GM12892 (cell line): ENCODE measurements around the gene CD44.

Source experiments
- DNase-seq: peaks from one replicate; pipeline ENCODE4 v3.0.0; 2011; ENCODE audit not compliant: insufficient read length
- FAIRE-seq: peaks from 2 replicates; lab custom pipeline; 2011; peaks lifted over from hg19 to GRCh38; lab: Jason Lieb, UNC
- POLR2A ChIP-seq: IDR thresholded peaks from 2 replicates; pipeline ENCODE4 v1.6.1; 2011; ENCODE audit warnings: low read depth, low read length, control low read depth
- POLR2AphosphoS5 ChIP-seq: IDR thresholded peaks from 2 replicates; pipeline ENCODE4 v1.6.1; 2011; ENCODE audit warnings: low read depth, low read length, control low read depth
- TAF1 ChIP-seq: IDR thresholded peaks from 2 replicates; pipeline ENCODE4 v1.6.1; 2011; ENCODE audit warnings: low read depth, mild to moderate bottlenecking, control low read depth, low read length, borderline replicate concordance

The CD44 gene

GRCh38 chr11:35131886-35132285 lies 7.1 kb upstream of the CD44 start:
- TF ChIP-seq POLR2AphosphoS5 (no peak), POLR2A (no peak), TAF1 (no peak)
- FAIRE-seq (no peak), DNase-seq (no peak)

DNA sequence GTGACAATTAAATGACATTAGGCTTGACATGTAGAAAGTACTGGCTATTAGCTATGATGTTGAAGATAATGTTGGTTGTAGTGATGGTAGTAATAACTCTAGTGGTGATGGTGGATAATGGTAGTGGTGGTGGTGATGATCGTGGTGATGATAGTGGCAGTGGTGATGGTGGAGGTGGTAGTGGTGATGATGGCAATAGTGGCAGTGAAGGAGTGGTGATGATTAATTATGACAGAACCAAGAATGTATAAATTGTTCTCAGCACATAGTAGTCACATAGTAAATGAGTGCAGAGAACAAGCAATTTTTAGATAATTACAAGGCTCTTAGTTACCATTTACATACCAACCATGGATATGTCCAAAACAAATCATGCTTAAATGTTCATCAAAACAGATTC lies 5.3 kb upstream of the CD44 start:
- FAIRE-seq (peak; percentile 63), DNase-seq (no peak)
- TF ChIP-seq TAF1 (no peak), POLR2AphosphoS5 (no peak), POLR2A (no peak)

DNA sequence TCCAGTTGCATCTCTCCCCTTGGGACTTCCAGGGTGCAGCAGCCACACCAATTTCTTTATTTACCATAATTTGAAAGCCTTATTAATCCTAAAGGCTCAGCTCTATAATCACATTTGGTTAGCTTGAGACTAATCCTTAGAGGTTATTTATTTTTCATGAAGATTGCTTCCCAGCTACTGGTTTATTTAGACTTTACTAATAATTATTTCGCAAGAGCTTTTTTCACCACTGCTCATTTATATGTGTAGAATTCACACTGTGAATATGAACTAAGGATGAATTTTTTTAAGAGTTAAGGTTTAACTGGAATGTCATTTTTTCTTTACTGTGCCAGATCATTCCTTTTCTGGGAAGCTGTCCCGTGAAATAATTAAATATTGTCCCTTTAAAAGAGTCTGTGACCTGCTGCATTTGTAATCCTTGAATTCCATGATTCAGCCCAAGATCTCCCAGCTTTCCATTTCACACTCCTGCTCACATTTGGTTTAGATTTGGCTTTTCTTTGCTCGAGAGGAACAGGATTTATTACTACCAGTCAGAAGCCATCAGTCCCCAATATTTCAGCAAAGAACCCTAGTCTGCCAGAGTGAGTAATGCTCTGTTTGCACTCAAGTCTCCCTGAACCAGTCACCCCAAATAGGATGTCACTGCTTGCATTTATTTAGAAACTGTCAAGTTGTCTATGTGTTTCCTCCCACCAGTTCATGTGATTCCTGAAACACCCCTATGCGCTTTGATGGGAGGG lies 4.4 kb upstream of the CD44 start:
- TF ChIP-seq POLR2A (no peak), TAF1 (no peak), POLR2AphosphoS5 (no peak)
- DNase-seq, result no peak
- peak; percentile 91 for FAIRE-seq

- FAIRE-seq, result peak; percentile 48
- TF ChIP-seq POLR2A (no peak), TAF1 (no peak), POLR2AphosphoS5 (no peak)
- DNase-seq, result no peak
These were observed 3.7 kb upstream of the CD44 start for GRCh38 chr11:35135222-35135621.

DNA sequence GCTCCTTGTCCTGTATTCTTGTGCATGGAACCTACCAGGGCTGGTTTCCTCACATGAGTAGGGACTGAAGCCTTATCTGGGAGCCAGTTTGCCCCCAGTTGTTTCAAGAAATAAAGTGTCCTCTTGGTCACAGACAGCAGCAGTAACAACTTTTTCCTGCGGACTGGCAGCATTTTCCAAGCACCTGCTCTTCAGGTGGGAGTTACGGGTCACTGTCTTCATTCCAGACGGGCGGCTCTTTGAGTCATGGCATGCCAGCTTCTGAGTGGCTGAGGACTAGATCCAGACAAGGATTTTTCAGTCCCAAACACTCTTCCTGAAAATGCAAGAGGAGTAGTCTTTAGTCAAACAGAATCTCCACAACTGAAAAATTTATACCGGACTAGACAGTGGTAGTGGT lies 2.7 kb upstream of the CD44 start:
- TF ChIP-seq POLR2A, result no peak
- TF ChIP-seq POLR2AphosphoS5, result no peak
- no peak for TF ChIP-seq TAF1
- FAIRE-seq, result peak; percentile 21

DNA sequence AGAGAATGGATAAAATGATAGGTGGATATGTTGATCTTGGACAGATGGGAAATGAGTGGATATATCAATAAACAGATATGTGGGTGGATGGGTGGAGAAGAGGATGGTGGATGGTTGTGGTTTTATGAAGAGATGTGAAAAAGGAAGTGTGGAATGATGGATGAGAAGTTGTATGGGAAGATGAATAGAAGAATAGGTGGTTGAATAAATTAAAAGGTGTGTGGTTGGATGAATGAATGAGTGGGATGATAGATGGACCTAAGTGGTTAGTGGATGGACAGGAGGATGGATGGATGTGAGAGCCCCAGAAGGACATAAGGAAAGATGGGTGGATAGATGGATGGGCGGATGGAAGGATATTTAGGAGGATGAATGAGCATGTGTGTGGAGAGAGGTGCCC lies 913 bp upstream of the CD44 start:
- FAIRE-seq (no peak), DNase-seq (no peak)
- TF ChIP-seq TAF1 (no peak), POLR2AphosphoS5 (no peak), POLR2A (no peak)

More for the DNA sequence above, 2.7 kb upstream of the CD44 start:
- no peak for DNase-seq

DNA sequence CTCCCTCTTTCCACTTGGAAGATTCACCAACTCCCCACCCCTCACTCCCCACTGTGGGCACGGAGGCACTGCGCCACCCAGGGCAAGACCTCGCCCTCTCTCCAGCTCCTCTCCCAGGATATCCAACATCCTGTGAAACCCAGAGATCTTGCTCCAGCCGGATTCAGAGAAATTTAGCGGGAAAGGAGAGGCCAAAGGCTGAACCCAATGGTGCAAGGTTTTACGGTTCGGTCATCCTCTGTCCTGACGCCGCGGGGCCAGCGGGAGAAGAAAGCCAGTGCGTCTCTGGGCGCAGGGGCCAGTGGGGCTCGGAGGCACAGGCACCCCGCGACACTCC lies 397 bp upstream of the CD44 start:
- DNase-seq (no peak), FAIRE-seq (no peak)
- TF ChIP-seq POLR2A, result no peak
- no peak for TF ChIP-seq TAF1
- no peak for TF ChIP-seq POLR2AphosphoS5

GRCh38 chr11:35139722-35140282 lies 831 bp downstream of the CD44 start:
- no peak for FAIRE-seq
- no peak; the same call in 1 of the 2 replicates for TF ChIP-seq POLR2AphosphoS5
- 0 out of 2 replicates have a peak, but pooled peaks have one; percentile 36 for TF ChIP-seq POLR2A
- no peak for DNase-seq

DNA sequence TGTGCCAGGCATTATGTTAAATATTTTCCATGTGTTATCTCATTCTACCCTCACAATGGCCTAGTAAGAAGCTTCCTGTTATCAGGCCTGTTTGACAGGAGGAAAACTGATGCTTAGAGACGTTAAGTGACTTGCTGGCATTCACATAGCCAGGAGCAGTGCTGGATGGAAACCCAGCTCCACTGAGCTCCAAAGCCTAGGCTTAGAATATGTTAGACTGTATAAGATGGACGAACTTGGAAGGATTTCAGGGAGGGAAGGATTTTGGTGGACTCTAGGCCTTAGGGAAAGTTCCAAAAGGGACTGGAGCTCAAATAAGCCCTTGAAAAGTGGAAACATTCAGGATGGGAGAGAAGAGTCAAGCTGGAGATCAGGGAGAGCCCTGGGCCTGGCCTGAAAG lies 2.1 kb downstream of the CD44 start:
- TF ChIP-seq POLR2A (no peak), POLR2AphosphoS5 (no peak), TAF1 (no peak)
- DNase-seq (no peak), FAIRE-seq (peak; percentile 61)

- TF ChIP-seq TAF1 (no peak), POLR2AphosphoS5 (0 out of 2 replicates have a peak, but pooled peaks have one; percentile 17)
- DNase-seq (no peak), FAIRE-seq (peak; percentile 84)
These were observed 2.6 kb downstream of the CD44 start for GRCh38 chr11:35141571-35141971.

DNA sequence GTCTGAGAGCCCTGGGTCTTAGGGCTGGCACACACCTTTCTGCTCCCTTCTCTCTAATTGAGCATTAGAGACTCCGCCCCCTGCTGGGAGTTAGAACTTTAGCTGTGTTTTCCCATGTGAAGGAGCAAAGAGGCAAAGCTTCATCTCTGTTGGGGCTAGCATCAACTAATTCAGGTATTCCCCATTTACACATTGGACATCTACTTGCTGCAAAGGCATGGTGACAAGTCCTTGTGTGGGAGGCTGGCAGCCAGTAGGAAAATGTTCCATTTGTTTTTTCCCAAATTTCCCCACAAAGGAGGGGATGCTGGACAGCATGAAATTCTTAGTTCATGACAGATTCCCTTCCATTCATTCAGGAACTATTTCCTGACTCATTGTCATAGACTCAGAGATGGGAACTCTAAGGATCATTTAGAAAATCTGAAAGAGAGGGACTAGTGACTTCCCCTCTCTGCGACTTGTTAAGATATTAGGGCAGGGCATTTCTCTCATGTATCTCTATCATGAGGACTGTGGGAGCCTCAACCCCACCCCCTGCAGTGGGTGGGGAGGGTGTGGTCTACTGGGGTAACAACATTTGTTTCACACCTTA lies 3.6 kb downstream of the CD44 start:
- DNase-seq (no peak), FAIRE-seq (peak; percentile 77)
- TF ChIP-seq POLR2AphosphoS5 (no peak), TAF1 (no peak), POLR2A (no peak; the same call in 1 of the 2 replicates)
